Pancreas (tissue), 10 donors: ENCODE measurements around the gene SCNN1A. TPM values are rescaled to one million over a fixed set of nuclear protein-coding genes. Genes with fewer than 3 reads are reported as not detected.

ENCODE experiments used
- ATAC-seq, 4 donors: fragments of 200-7000 bp; cut with Tn5 transposase; one replicate each; pipeline versions ENCODE4 v1.8.0 to v1.9.1; 2020; ENCODE audit warnings: mild to moderate bottlenecking in 4 of 4, moderate library complexity in 4 of 4
- DNase-seq, 6 donors: peaks; one replicate each; pipeline ENCODE4 v3.0.0-alpha.2; 2020
- FAIRE-seq: peaks from 2 replicates; lab custom pipeline; 2012; peaks lifted over from hg19 to GRCh38; lab: Jason Lieb, UNC
- H3K27ac ChIP-seq, 4 donors: fragments of 200-600 bp; sonication (generic); 1 replicate in 3 of 4; 2 replicates in 1 of 4; pipeline versions ENCODE4 v1.5.0 to v1.8.0; 2020
- H3K27me3 ChIP-seq, 4 donors: fragments of 200-600 bp; one replicate each; pipeline ENCODE4 v1.8.0; 2021
- H3K36me3 ChIP-seq, 3 donors: fragments of 200-600 bp; sonication (generic) in 1 of 3; one replicate each; pipeline versions ENCODE4 v1.5.0 to v1.8.0; 2020 to 2021
- H3K4me1 ChIP-seq, 3 donors: fragments of 200-600 bp; one replicate each; pipeline ENCODE4 v1.8.0; 2021
- H3K4me3 ChIP-seq, 4 donors: fragments of 200-600 bp; sonication (generic) in 2 of 4; one replicate each; pipeline versions ENCODE4 v1.5.0 to v1.8.0; 2020 to 2021
- H3K9me3 ChIP-seq, 4 donors: fragments of 200-600 bp; one replicate each; pipeline ENCODE4 v1.8.0; 2021
- CTCF ChIP-seq, 4 donors: fragments of 200-600 bp; sonication (generic) in 3 of 4; IDR thresholded peaks; one replicate each; pipeline versions ENCODE4 v1.5.0 to v1.8.0; 2021; ENCODE audit warnings: antibody characterized with exemption in 4 of 4
- WGBS, 2 donors: extraction: QIAGEN DNeasy Blood & Tissue Kit; methylation state at CpG; one replicate each; pipeline ENCODE4 v1.1.7; 2013; 5-methylcytosine and 5-hydroxymethylcytosine counted together
- intact Hi-C, 3 donors: fragments of 100-400 bp; cut with DNase I; formaldehyde crosslinking; loops; one replicate each; pipeline versions ENCODE4 v1.11.1 to v1.14.2; 2022
- polyA plus RNA-seq, 2 donors: library from polyadenylated mRNA; stranded (reverse); fragments of 200-250 nt; gene quantifications; one replicate each; pipeline ENCODE4 v1.2.3, GENCODE V29; 2013
- total RNA-seq, 6 donors: library from RNA; stranded (reverse); fragmentation: NEBNext Ultra II Directional in 4 of 6; extraction: Animal tissue kit (Norgen Biotek cat#: 25700) in 4 of 6; gene quantifications; one replicate each; pipeline versions ENCODE4 v1.2.1 to v1.2.4, GENCODE V29; 2021 to 2023
- donor health status: healthy with polysubstance abuse.
- donor health status: DM: no; HTN: no; CAD: no; lungs with moderate emphysema.
- donor health status: DM: no; HTN: no; CAD: no.
- donor health status: control.
- donor health status: control.
- donor health status: Bipolar disorder and iron deficiency.
- donor health status: DM: yes; HTN: yes; CAD: no.
- donor health status: DM: no; HTN: no; CAD: no.
- donor health status: DM: no; HTN: no; CAD: no.
- donor health status: DM: yes; HTN: yes; CAD: no.

SCNN1A gene
- total and polyA plus RNA-seq, 8 donors = 21.0 to 87.8 (median 39.9) TPM

- Histone ChIP-seq H3K36me3 (peaks cover 0 to 10% (median 7%) of the 10 kb centered on the region in 3 donors), H3K9me3 (no peaks in the 10 kb centered on the region), H3K27me3 (no peaks in the 10 kb centered on the region), H3K4me3 (peak overlapping the region in 1 of 4 donors; percentile 90), H3K4me1 (peaks cover 40 to 54% (median 45%) of the 10 kb centered on the region in 3 donors), H3K27ac (peak overlapping the region in 3 of 4 donors; percentile 3 to 99 (median 97))
- 53 to 64% methylated on average over 12 of the region's 12 CpGs for WGBS, 2 donors
- ATAC-seq (no peak), DNase-seq (no peak), FAIRE-seq (no peak)
- TF ChIP-seq CTCF (IDR thresholded peaks at IDR 0.05) = no peak
- intact Hi-C loops = no loop called here
Observed at GRCh38 chr12:6337958-6338433, 37.4 kb downstream of the SCNN1A start.

GRCh38 chr12:6336889-6337853, 38.2 kb downstream of the SCNN1A start:
- no peaks in the 10 kb centered on the region for H3K27me3 ChIP-seq
- peak overlapping the region; percentile 2 to 90 (median 23) for H3K4me3 ChIP-seq
- H3K36me3 ChIP-seq = peaks cover 0 to 18% (median 14%) of the 10 kb centered on the region in 3 donors
- DNase-seq = peak in 1 of 6 donors; percentile 76
- H3K9me3 ChIP-seq = no peaks in the 10 kb centered on the region
- 54 to 56% methylated on average over 15 of the region's 15 CpGs for WGBS, 2 donors
- intact Hi-C loops = no loop called here
- ATAC-seq = no peak
- H3K27ac ChIP-seq = peak overlapping the region; percentile 93 to 99 (median 96)
- H3K4me1 ChIP-seq = peaks cover 32 to 46% (median 37%) of the 10 kb centered on the region in 3 donors
- no peak for TF ChIP-seq CTCF (IDR thresholded peaks at IDR 0.05)
- FAIRE-seq = no peak

GRCh38 chr12:6336079-6336888, 39.1 kb downstream of the SCNN1A start:
- Histone ChIP-seq H3K4me1 (peaks cover 30 to 45% (median 35%) of the 10 kb centered on the region in 3 donors), H3K4me3 (peak overlapping the region; percentile 2 to 90 (median 23)), H3K27me3 (no peaks in the 10 kb centered on the region), H3K27ac (peak overlapping the region; percentile 93 to 99 (median 96)), H3K36me3 (peaks cover 0 to 24% (median 14%) of the 10 kb centered on the region in 3 donors), H3K9me3 (no peaks in the 10 kb centered on the region)
- intact Hi-C loops = no loop called here
- TF ChIP-seq CTCF (IDR thresholded peaks at IDR 0.05) = no peak
- 1 to 3% methylated on average over 10 to 12 of the region's 12 CpGs for WGBS, 2 donors
- ATAC-seq (peak; percentile 79 to 84 (median 83)), FAIRE-seq (no peak), DNase-seq (peak; percentile 85 to 95 (median 90))

GRCh38 chr12:6335451-6336078, 39.8 kb downstream of the SCNN1A start:
- 0 to 1% methylated on average over 11 of the region's 11 CpGs for WGBS, 2 donors
- Histone ChIP-seq H3K9me3 (no peaks in the 10 kb centered on the region), H3K27me3 (no peaks in the 10 kb centered on the region), H3K4me3 (peak overlapping the region in 2 of 4 donors; percentile 34 to 90), H3K4me1 (peaks cover 30 to 47% (median 35%) of the 10 kb centered on the region in 3 donors), H3K36me3 (peaks cover under 1 to 30% (median 14%) of the 10 kb centered on the region in 3 donors), H3K27ac (peak overlapping the region; percentile 93 to 99 (median 96))
- ATAC-seq (peak; percentile 62 to 71 (median 67)), DNase-seq (peak; percentile 77 to 82 (median 80)), FAIRE-seq (no peak)
- intact Hi-C loops = no loop called here
- TF ChIP-seq CTCF (IDR thresholded peaks at IDR 0.05) = peak in 1 of 4 donors; percentile 13
